SK-N-SH treated with all-trans-retinoic acid at 6 μM for 48 hours (cell line): ENCODE measurements around the gene C1orf198.

Experiments used
- ZC3H10 ChIP-seq: fragments of 250-450 bp; sonication (Bioruptor Pico); IDR thresholded peaks from 2 replicates; pipeline ENCODE4 v1.5.1; 2021; ENCODE audit warnings: mild to moderate bottlenecking, moderate library complexity
- ZFP30 ChIP-seq: fragments of 450-650 bp; formaldehyde crosslinking; IDR thresholded peaks from 2 replicates; pipeline ENCODE4 v1.5.0; 2022; ENCODE audit warnings: mild to moderate bottlenecking, moderate library complexity
- ZNF565 ChIP-seq: fragments of 450-650 bp; formaldehyde crosslinking; conservative IDR thresholded peaks from 2 replicates; pipeline ENCODE4 v1.5.0; 2020; ENCODE audit warnings: low read depth, mild to moderate bottlenecking, moderate library complexity
- TF ChIP-seq, protein P1 (sequence below): fragments of 250-450 bp; sonication (Bioruptor Pico); IDR thresholded peaks from 2 replicates; pipeline ENCODE4 v1.8.0; 2021; ENCODE audit warnings: low read depth, mild to moderate bottlenecking, moderate library complexity, borderline replicate concordance

DNA sequence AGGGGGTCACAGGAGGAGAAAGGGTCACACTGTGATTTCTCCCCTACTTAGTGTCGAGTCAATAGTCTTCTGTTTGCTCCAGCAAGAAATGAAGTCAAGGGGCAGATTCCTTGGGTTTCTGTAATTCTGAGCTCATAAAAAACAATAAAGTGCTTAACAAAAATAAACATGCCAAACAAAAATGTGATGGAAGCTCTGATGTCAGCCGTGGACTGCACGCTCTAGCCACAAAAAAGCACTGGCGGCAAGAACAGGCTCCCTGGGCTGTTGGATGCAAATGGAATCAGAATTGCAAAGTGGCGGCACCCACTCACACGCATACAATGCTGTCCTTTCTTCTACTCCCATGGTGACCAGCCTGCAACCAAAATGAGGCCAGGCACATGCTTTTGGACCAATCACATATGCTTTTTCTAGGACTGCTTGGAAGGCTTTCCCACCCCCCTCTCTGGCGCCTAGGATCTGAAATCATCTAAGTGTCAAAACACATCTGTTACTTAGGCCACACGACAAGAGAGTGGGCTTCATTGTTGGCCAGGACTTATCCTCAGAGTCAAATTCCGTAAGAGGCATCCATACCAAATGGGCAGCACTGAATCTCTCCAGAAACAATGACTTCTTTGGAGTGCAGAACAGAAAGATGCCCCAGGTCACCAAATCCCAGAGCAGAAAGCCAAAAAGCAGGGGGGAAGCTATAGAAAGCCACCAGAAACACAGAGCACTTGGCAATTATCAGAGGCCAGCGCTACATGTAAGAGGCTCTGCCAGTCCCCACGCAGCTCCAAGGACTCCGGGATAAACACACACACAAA, 9.2 kb downstream of the C1orf198 start:
- TF ChIP-seq, protein P1, sequence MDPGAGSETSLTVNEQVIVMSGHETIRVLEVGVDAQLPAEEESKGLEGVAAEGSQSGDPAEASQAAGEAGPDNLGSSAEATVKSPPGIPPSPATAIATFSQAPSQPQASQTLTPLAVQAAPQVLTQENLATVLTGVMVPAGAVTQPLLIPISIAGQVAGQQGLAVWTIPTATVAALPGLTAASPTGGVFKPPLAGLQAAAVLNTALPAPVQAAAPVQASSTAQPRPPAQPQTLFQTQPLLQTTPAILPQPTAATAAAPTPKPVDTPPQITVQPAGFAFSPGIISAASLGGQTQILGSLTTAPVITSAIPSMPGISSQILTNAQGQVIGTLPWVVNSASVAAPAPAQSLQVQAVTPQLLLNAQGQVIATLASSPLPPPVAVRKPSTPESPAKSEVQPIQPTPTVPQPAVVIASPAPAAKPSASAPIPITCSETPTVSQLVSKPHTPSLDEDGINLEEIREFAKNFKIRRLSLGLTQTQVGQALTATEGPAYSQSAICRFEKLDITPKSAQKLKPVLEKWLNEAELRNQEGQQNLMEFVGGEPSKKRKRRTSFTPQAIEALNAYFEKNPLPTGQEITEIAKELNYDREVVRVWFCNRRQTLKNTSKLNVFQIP (CRISPR knock-in tag): no peak
- TF ChIP-seq ZNF565 (CRISPR knock-in tag): no peak
- no peak for TF ChIP-seq ZFP30
- no peak for TF ChIP-seq ZC3H10
